Measurements from ENCODE around the gene TBC1D2B. TPM values are rescaled to one million over a fixed set of nuclear protein-coding genes. Genes with fewer than 3 reads are reported as not detected.
"Not testable (repeated sequence)": the region's sequence is repeated elsewhere in the genome, so short reads cannot be mapped to it uniquely, and the experiment has no call there.

The TBC1D2B gene
- total RNA-seq, 1 donor from 2014 or later: 75.5 TPM

- no peak for DNase-seq (ENCODE audit: low spot score)
Observed at GRCh38 chr15:77988347-77989295, 88.9 kb downstream of the TBC1D2B start.

DNA sequence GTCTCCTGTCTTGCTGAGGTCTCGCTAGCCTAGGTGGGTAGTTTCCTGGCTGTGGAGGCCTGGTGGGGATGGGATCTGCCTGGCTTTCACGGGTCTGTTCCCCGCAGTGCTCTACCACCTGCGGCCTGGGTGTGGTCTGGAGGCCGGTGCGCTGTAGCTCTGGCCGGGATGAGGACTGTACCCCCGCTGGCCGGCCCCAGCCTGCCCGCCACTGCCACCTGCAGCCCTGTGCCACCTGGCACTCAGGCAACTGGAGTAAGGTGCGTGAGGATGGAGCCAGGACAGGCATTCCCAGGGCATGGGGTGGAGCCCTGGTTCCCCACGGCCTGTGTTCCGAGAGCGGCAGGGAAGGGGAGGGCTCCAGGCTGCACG lies 89.8 kb downstream of the TBC1D2B start:
- DNase-seq (ENCODE audit: low spot score): not testable (repeated sequence)

GRCh38 chr15:77986891-77987764 lies 90.4 kb downstream of the TBC1D2B start:
- no peak for DNase-seq (ENCODE audit: low spot score)

- no peak for DNase-seq (ENCODE audit: low spot score)
Observed at GRCh38 chr15:77985931-77986480, 91.5 kb downstream of the TBC1D2B start.

DNA sequence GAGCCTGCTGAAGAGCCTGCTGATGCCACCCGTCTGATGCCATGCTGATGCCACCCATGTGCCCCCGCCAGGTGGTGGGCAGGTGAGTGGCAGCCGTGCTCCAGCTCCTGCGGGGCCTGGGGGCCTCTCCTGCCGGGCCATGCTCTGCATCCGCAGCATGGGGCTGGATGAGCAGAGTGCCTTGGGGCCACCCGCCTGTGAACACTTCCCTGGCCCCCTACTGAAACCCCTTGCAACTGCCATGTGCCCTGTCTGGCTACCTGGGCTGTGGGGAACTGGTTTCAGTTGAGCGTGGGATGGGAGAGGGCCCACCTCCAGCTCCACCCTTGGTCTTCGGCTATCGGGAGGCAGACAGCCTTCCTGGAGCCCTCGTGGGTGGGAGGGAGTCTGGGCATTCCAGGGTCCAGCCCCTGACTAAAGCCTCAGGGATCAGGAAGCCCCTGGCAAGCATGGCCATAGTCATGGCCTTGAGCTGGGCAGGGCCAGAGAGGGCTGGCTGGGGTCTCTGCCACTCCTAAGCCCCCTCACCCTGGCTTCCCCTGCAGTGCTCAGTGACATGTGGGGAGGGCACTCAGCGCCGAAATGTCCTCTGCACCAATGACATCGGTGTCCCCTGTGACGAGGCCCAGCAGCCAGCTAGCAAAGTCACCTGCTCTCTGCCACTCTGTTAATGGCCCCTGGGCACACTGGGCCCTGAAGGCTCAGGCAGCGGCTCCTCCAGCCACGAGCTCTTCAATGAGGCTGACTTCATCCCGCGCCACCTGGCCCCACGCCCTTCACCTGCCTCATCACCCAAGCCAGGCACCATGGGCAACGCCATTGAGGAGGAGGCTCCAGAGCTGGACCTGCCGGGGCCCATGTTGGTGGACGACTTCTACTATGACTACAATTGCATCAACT lies 92.2 kb downstream of the TBC1D2B start:
- DNase-seq (ENCODE audit: low spot score): no peak

DNA sequence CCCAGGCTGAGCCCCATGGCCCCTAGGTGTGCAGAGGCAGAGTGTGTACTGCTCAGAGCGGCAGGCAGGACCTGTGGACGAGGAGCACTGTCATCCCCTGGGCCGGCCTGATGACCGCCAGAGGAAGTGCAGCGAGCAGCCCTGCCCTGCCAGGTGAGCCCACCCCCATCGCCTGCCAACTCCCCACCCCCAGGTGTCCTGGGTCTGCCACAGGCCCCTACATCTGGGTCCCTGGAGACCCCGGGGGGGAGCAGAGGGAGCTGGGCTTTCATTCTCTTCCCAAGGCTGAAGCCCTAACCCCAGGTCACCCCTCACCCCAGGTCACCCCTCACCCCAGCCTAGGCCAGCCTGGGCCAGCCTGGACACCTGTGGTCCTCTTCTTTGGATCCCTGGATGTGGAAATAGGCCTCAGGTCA lies 93.1 kb downstream of the TBC1D2B start:
- no peak for DNase-seq (ENCODE audit: low spot score)

GRCh38 chr15:77983708-77984445 lies 93.6 kb downstream of the TBC1D2B start:
- DNase-seq (ENCODE audit: low spot score): no peak

GRCh38 chr15:77983091-77983707 lies 94.3 kb downstream of the TBC1D2B start:
- no peak for DNase-seq (ENCODE audit: low spot score)

- no peak for DNase-seq (ENCODE audit: low spot score)
Observed at GRCh38 chr15:77982127-77982490, 95.4 kb downstream of the TBC1D2B start.

DNA sequence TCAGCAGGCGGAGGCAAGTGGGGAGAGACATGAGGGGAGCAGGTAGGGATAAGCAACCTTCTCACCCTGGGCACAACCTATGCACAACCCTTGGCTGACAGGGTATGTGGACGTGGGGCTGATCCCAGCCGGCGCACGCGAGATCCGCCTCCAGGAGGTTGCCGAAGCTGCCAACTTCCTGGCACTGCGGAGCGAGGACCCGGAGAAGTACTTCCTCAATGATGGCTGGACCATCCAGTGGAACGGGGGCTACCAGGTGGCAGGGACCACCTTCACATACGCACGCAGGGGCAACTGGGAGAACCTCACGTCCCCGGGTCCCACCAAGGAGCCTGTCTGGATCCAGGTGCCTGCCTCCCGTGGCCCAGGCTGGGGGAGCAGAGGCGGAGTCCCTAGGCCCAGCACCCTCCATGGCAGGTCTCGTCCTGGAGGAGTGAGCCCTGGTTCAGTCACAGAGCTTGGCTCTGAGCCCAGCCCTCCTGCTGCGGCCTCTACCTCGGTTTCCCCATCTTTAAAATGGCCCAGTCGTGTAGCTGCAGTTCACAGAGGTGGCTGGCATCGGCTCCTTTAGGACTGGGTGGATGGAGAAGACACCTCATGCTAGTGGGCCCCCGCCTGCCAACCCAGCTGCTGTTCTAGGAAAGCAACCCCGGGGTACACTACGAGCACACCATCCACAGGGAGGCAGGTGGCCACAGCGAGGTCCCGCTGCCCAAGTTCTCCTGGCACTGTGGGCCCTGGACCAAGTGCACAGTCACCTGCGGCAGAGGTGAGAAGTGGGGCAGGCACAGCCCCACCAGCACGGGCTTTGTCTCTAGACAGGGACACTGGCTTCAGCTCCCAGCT lies 96.0 kb downstream of the TBC1D2B start:
- no peak for DNase-seq (ENCODE audit: low spot score)

- DNase-seq (ENCODE audit: low spot score): not testable (repeated sequence)
Observed at GRCh38 chr15:77980674-77981073, 96.8 kb downstream of the TBC1D2B start.

- no peak for DNase-seq (ENCODE audit: low spot score)
Observed at GRCh38 chr15:77980098-77980497, 97.4 kb downstream of the TBC1D2B start.

- not testable (repeated sequence) for DNase-seq (ENCODE audit: low spot score)
Observed at GRCh38 chr15:77979157-77979556, 98.4 kb downstream of the TBC1D2B start.

DNA sequence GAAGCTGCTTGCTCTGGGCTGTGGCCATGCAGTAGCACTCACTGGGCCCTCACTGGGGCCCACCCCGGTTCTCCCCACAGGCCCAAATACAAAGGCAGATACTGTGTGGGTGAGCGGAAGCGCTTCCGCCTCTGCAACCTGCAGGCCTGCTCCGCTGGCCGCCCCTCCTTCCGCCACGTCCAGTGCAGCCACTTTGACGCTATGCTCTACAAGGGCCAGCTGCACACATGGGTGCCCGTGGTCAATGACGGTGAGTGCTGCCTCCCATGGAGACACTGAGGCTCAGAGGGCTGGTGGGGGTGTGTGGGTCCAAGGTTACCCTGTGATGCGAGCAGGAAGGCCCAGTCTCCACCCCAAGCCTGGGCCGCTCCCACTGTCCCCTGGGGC lies 98.8 kb downstream of the TBC1D2B start:
- not testable (repeated sequence) for DNase-seq (ENCODE audit: low spot score)

- DNase-seq (ENCODE audit: low spot score): not testable (repeated sequence)
Observed at GRCh38 chr15:77977903-77978758, 99.4 kb downstream of the TBC1D2B start.

DNA sequence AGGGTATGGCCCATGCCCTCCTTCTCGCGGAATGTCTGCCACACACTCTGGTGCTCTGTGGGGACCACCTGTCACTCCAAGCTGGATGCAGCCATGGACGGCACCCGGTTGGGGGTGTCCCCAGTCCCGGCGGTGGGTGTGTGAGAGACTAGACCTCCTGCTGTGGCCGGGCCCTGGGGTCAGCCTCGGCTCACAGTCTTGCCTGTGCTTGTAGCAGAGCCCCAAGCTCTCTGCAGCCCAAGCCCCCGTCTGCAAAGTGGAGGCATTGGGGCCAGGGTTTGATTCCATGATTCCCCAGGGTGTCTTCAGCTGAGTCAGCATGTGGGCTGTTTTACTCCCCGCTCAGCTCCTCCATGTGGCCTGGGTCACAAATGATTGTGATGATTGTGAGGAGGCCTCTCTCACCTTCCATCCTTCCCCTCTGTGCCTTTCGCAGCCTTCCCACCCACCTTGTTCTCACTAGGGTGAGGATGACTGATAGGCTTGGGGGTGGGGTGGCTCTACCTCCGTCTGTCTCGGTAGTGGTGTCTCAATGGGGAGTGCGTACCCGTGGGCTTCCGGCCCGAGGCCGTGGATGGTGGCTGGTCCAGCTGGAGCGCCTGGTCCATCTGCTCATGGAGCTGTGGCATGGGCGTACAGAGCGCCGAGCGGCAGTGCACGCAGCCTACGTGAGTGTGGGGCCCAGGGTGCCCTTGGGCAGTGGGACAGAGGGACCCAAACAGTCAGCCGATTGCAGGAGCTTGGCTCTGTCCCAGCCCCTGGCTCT lies 100.6 kb downstream of the TBC1D2B start:
- DNase-seq (ENCODE audit: low spot score): not testable (repeated sequence)

DNA sequence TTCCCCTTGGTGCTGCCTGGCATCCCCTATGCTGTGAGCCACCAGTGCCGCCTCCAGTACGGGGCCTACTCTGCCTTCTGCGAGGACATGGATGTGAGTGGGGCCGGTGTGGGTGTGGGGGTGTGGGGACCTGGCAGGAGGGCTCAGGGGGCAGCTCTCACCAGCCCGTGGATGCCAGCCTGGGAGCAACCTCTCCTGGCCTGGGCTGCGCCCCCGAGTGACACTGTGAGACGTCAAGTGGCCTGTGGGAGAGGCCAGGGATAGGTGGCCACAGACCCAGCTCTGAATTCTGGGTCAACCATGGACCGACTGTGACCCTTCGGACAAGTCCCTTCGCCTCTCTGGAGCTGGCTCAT lies 101.4 kb downstream of the TBC1D2B start:
- DNase-seq (ENCODE audit: low spot score): not testable (repeated sequence)
